ENCODE data around the gene TDRD1. TPM values are rescaled to one million over a fixed set of nuclear protein-coding genes. Genes with fewer than 3 reads are reported as not detected.

The TDRD1 gene
- total and polyA plus RNA-seq, 12 donors, result 0.03 to 7.0 (median 4.0) TPM

DNA sequence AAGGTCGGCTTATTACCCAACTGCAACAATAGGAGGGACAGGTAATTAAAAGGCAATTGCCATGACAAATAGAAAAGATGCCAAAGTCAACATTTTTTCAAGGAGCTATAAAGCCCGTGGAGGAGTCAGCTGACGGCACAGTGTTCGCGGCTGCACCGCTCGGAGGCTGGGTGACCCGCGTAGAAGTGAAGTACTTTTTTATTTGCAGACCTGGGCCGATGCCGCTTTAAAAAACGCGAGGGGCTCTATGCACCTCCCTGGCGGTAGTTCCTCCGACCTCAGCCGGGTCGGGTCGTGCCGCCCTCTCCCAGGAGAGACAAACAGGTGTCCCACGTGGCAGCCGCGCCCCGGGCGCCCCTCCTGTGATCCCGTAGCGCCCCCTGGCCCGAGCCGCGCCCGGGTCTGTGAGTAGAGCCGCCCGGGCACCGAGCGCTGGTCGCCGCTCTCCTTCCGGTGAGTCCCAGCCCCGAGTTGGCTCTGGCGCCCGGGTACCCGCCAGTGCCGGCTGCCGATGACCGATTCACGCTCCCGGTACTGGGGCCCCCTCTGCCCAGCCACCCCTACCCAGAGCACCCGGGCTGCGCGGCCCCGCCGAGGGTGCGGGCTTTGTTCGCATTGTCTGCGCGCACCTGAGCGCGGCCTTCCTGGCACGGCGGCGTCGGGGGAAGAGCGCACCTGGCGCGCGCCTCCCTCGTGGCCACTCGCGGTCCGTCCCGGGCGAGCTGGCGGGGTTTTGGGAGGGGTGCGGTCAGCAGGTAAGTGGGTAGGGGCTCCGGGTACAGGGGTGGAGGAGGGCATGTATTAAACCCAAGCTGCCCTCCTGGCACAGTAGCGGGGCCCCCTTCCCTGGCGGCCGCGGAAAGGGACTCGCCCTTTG lies 60.2 kb downstream of the TDRD1 start, which contains the start of gene VWA2:
TSS of gene VWA2 (plus strand) at position 138 of the 877 bp plus-strand sequence. CDS start 9,460 bp downstream, outside the sequence.
- ATAC-seq (peak in 7 of 8 donors; percentile 7 to 79 (median 61)), DNase-seq (peak; percentile 14 to 47)
- 4 to 5% methylated on average over 68 to 79 of the region's 79 CpGs for WGBS, 2 donors
- Histone ChIP-seq H3K27me3 (peaks cover 7 to 93% (median 75%) of the 10 kb centered on the region in 7 donors), H3K36me3 (no peaks in the 10 kb centered on the region), H3K4me3 (peak within 1 kb of the TSS; percentile 30 to 52 (median 46)), H3K27ac (no peak within 1 kb of the TSS), H3K4me1 (peaks cover 0 to 16% (median 11%) of the 10 kb centered on the region in 9 donors), H3K9me3 (no peaks in the 10 kb centered on the region)
- TF ChIP-seq, protein P1, sequence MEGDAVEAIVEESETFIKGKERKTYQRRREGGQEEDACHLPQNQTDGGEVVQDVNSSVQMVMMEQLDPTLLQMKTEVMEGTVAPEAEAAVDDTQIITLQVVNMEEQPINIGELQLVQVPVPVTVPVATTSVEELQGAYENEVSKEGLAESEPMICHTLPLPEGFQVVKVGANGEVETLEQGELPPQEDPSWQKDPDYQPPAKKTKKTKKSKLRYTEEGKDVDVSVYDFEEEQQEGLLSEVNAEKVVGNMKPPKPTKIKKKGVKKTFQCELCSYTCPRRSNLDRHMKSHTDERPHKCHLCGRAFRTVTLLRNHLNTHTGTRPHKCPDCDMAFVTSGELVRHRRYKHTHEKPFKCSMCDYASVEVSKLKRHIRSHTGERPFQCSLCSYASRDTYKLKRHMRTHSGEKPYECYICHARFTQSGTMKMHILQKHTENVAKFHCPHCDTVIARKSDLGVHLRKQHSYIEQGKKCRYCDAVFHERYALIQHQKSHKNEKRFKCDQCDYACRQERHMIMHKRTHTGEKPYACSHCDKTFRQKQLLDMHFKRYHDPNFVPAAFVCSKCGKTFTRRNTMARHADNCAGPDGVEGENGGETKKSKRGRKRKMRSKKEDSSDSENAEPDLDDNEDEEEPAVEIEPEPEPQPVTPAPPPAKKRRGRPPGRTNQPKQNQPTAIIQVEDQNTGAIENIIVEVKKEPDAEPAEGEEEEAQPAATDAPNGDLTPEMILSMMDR (IDR thresholded peaks at IDR 0.05), result peak in 7 of 9 donors; percentile 13 to 58 (median 35)
- intact Hi-C loops (cut with DNase I), result no loop called here

DNA sequence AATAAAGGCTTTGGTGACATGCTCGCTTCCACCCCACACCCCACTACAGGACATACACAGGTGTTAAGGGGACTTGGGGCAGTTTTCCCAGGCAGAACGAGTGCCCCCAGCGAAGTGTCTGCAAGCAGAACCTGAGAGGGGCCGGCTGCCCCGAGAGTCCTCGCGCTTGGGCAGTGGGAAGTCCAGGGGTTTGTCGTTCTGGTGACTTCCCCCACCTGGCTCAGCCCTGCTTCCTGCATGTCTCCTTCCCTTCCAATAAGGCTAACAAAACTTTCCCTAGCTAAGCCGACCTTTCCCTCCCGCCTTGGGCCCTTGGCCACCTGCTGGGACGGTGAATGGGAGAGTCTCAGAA lies 60.8 kb downstream of the TDRD1 start:
- ATAC-seq (peak in 1 of 8 donors; percentile 15), DNase-seq (no peak)
- Histone ChIP-seq H3K4me3 (no peak overlapping the region), H3K4me1 (peaks cover 0 to 16% (median 11%) of the 10 kb centered on the region in 9 donors), H3K27me3 (peaks cover 7 to 93% (median 70%) of the 10 kb centered on the region in 7 donors), H3K9me3 (no peaks in the 10 kb centered on the region), H3K36me3 (no peaks in the 10 kb centered on the region), H3K27ac (no peak overlapping the region)
- WGBS, 2 donors, result 60 to 70% methylated on average over 11 of the region's 11 CpGs
- TF ChIP-seq, protein P1 (IDR thresholded peaks at IDR 0.05), result no peak
- intact Hi-C loops (cut with DNase I), result no loop called here

DNA sequence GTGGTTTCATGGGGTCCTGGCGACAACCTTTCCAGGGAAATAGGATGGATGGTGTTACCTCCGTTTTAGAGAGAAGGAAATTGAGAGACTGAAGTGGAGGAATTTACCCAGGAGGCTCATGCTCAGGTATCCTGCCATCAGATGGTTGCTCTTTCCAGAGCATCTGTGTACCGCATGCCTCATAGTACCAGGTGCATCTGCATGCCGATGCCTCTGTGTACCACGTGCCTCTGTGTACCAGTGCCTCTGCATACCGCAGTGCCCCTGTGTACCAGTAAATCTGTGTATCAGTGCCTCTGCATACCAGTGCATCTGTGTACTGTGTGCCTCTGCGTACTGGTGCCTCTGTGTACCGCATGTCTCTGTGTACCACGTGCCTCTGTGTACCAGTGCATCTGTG lies 63.1 kb downstream of the TDRD1 start:
- DNase-seq (no peak), ATAC-seq (no peak)
- Histone ChIP-seq H3K36me3 (no peaks in the 10 kb centered on the region), H3K9me3 (no peaks in the 10 kb centered on the region), H3K27me3 (peaks cover 7 to 76% (median 54%) of the 10 kb centered on the region in 7 donors), H3K4me1 (peaks cover 0 to 16% (median 11%) of the 10 kb centered on the region in 9 donors), H3K27ac (no peak overlapping the region), H3K4me3 (no peak overlapping the region)
- WGBS, 2 donors, result 91 to 92% methylated on average over 9 of the region's 9 CpGs
- TF ChIP-seq, protein P1 (IDR thresholded peaks at IDR 0.05), result no peak
- intact Hi-C loops (cut with DNase I), result no loop called here

DNA sequence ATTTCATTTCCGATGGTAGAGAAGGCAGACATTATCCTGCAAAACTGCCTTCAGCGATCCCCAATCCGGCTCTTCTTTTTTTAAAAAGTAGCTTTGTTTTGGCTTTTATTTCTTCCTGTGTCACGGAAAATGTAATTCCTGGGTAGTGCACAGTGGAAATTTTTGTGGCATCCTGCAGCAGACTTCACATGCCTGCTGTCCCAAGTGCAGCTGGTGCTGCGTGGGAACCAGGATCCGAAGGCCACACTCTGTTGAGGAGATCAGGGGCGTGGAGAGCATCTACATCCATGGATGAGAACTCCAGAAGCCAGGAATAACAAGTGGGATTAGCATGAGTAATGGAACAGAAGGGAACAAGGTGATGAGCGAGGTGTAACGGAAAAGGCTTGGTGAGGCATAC lies 64.5 kb downstream of the TDRD1 start:
- TF ChIP-seq, protein P1 (IDR thresholded peaks at IDR 0.05), result no peak
- 72 to 78% methylated on average over 9 of the region's 9 CpGs for WGBS, 2 donors
- DNase-seq, result no peak
- Histone ChIP-seq H3K36me3 (no peaks in the 10 kb centered on the region), H3K27ac (no peak overlapping the region), H3K27me3 (peaks cover 7 to 62% (median 40%) of the 10 kb centered on the region in 7 donors), H3K9me3 (no peaks in the 10 kb centered on the region), H3K4me3 (no peak overlapping the region), H3K4me1 (peaks cover 0 to 11% (median 10%) of the 10 kb centered on the region in 9 donors)
- intact Hi-C loops (cut with DNase I), result no loop called here
- ATAC-seq, result no peak
